HEK293T (cell line): ENCODE data around the gene AMN1.

Source experiments
- ARNT ChIP-seq: fragments of 450-650 bp; IDR thresholded peaks from 2 replicates; pipeline ENCODE4 v1.6.1; 2017; ENCODE audit warnings: mild to moderate bottlenecking
- BHLHE40 ChIP-seq: fragments of 450-650 bp; IDR thresholded peaks from 2 replicates; pipeline ENCODE4 v1.6.1; 2016; ENCODE audit warnings: mild to moderate bottlenecking, moderate library complexity, borderline replicate concordance
- CTBP1 ChIP-seq: fragments of 450-650 bp; IDR thresholded peaks from 2 replicates; pipeline ENCODE4 v1.6.1; 2016; ENCODE audit warnings: borderline replicate concordance
- FOXA1 ChIP-seq: fragments of 450-650 bp; IDR thresholded peaks from 2 replicates; pipeline ENCODE4 v1.6.1; 2016; ENCODE audit warnings: mild to moderate bottlenecking
- FOXK2 ChIP-seq: fragments of 450-650 bp; IDR thresholded peaks from 2 replicates; pipeline ENCODE4 v1.6.1; 2016; ENCODE audit warnings: mild to moderate bottlenecking
- FOXM1 ChIP-seq: fragments of 450-650 bp; IDR thresholded peaks from 2 replicates; pipeline ENCODE4 v1.6.1; 2017; ENCODE audit warnings: mild to moderate bottlenecking, borderline replicate concordance
- HDGF ChIP-seq: fragments of 450-650 bp; IDR thresholded peaks from 2 replicates; pipeline ENCODE4 v1.6.1; 2017; ENCODE audit warnings: antibody characterized with exemption, borderline replicate concordance
- LEF1 ChIP-seq: fragments of 450-650 bp; IDR thresholded peaks from 2 replicates; pipeline ENCODE4 v1.6.1; 2017; ENCODE audit warnings: mild to moderate bottlenecking, borderline replicate concordance
- NFRKB ChIP-seq: fragments of 450-650 bp; IDR thresholded peaks from 2 replicates; pipeline ENCODE4 v1.6.1; 2016; ENCODE audit warnings: mild to moderate bottlenecking, moderate library complexity
- PKNOX1 ChIP-seq: fragments of 450-650 bp; IDR thresholded peaks from 2 replicates; pipeline ENCODE4 v1.6.1; 2016
- SP1 ChIP-seq: fragments of 450-650 bp; IDR thresholded peaks from 2 replicates; pipeline ENCODE4 v1.6.1; 2017
- SUZ12 ChIP-seq: fragments of 450-650 bp; IDR thresholded peaks from 2 replicates; pipeline ENCODE4 v1.6.1; 2016; ENCODE audit warnings: mild to moderate bottlenecking
- TARDBP ChIP-seq: fragments of 450-650 bp; IDR thresholded peaks from 2 replicates; pipeline ENCODE4 v1.6.1; 2016

- no peak for TF ChIP-seq HDGF
- TF ChIP-seq SUZ12, result no peak
- no peak for TF ChIP-seq ARNT
- TF ChIP-seq FOXK2, result no peak
- no peak for TF ChIP-seq SP1
- TF ChIP-seq BHLHE40, result no peak
- TF ChIP-seq NFRKB, result no peak
- no peak for TF ChIP-seq LEF1
- no peak for TF ChIP-seq PKNOX1
- no peak for TF ChIP-seq CTBP1
- no peak for TF ChIP-seq FOXA1
- TF ChIP-seq TARDBP, result no peak
- TF ChIP-seq FOXM1, result no peak
These were observed 106.8 kb downstream of the AMN1 start for GRCh38 chr12:31622038-31622437.
